GM19455 (cell line): Measurements from ENCODE around the gene VSIG1.

ENCODE experiments used
- ATAC-seq: cut with Tn5 transposase; IDR thresholded peaks from one replicate; pipeline ENCODE4 v1.9.1; 2021; ENCODE audit not compliant: unreplicated experiment

VSIG1 gene

DNA sequence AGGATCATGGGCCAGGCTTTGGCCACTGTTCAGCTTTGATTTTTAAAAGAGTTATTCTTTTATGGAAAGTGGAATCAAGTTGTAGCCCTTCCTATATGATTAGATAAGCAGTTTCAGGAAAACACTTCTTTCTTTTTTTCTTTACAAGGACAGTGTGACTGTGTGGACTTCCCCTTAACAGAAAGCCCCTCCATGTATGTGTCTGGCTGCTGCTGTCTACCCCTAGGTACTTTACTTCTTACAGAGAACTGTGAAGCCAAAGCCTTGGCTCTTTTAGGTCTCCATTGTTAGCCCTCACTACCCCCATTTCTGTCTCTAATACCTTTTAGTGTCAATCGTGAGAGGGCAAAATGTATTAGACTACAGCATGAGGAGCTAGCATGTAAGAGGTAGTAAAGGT is 19.1 kb downstream of the VSIG1 start:
- no peak for ATAC-seq

GRCh38 chrX:108064613-108065012 is 19.7 kb downstream of the VSIG1 start:
- ATAC-seq, result no peak

DNA sequence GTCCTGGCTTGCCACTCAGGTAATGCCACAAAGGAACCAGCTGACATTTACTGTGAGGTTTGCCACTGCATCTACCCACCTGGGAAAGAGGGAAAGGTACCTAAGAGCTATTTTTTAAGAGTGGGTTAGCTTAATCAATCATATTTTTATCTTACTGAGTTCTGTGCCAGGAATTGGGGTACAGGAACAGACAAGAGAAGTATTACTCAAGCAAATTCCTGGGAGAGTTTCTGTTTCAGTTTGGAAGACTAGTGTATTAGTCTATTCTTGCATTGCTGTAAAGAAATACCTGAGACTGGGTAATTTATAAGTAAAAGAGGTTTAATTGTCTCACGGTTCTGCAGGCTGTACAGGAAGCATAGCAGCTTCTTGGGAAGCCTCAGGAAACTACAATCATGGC is 23.3 kb downstream of the VSIG1 start:
- no peak for ATAC-seq

DNA sequence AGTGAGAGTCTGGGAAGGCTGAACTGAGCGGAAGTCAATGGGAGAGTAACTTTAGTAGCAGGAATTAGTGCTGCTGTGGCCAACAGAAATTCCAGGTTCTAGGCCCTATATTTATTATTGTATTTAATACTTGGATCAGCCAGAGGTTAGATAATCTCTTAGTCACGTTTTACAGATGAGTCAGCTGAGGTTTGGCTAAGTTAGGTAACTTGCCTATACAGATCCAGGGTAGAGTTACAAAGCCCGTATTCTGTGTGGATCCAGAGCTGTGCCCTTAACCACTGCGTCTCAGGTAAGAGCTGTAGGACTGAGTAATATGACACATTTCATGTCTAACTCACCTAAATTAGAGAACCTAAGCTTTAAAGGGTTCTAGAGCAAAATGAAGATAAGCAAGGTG is 26.0 kb downstream of the VSIG1 start:
- ATAC-seq, result no peak

DNA sequence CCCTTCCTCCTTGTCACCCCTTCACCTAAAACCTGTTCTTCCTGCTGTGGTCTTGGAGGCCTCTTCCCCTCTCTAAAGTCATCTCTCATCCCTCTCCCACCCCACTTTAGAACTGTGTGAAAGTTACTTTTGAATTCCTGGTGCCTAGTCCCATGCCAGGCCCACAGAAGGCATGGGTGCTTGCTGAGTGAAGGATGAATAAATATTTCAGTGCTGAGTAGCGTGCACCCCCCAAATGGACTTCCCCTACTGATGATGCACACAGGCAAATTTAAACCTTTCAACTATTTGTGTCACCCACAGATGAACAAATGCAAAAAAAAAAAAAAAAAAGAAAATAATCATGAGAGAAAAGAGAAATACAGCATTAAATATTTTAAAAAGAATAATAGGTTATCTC is 26.7 kb downstream of the VSIG1 start:
- no peak for ATAC-seq

GRCh38 chrX:108072746-108073145 is 27.9 kb downstream of the VSIG1 start:
- ATAC-seq, result no peak

DNA sequence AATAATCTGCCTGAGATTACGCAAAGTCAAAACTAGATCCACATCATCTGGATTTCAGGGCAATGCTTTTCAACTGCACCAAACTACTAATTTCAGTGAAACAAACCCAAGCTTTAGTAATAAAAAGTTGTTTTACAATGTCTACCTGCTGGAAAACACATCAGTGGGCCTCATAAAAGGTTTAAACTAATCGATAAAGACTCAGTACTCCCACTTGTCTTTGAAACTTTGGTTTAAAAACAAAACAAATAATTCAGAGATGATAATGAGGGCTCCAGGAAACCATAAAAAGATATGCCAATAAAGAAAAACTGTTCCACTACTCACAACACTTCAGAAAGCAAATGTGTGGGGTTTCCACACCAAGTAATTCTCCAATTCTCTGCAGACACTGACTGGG is 36.2 kb downstream of the VSIG1 start:
- no peak for ATAC-seq

DNA sequence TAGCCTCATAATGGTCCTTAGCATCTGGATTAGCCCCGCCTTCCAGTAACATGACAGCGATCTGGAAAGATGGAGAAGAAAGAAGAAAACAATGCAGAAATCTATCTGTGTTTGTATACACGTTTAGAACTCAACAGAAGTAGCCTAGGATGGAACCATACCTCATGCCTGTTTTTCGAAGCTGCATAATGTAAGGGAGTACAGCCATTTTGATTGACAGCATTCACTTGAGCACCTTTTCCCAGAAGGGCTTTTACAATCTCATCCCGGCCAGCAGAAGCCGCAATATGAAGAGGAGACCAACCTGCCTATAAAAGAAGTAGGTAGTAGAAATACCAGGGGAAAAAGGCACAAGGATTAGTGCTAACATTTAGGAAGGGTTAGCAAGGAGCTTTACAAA is 42.9 kb downstream of the VSIG1 start:
- no peak for ATAC-seq

DNA sequence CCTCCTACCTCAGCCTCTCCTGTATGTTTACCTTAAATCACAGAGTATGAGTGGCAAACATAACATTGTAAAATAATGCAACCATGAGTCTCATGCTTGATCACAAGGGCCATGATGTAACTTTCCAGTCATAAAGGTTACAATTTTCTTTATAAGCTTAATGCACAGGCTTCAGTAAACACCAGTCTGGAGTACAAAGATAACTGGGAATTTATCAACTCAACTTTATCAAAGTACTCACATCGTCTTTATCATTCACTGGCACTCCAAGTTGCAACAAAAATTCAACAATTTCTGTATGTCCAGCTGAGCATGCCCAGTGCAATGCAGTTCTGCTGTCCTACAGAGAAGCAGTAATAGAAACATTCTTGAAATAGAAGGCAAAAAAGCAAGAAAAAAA is 43.6 kb downstream of the VSIG1 start:
- ATAC-seq, result no peak

DNA sequence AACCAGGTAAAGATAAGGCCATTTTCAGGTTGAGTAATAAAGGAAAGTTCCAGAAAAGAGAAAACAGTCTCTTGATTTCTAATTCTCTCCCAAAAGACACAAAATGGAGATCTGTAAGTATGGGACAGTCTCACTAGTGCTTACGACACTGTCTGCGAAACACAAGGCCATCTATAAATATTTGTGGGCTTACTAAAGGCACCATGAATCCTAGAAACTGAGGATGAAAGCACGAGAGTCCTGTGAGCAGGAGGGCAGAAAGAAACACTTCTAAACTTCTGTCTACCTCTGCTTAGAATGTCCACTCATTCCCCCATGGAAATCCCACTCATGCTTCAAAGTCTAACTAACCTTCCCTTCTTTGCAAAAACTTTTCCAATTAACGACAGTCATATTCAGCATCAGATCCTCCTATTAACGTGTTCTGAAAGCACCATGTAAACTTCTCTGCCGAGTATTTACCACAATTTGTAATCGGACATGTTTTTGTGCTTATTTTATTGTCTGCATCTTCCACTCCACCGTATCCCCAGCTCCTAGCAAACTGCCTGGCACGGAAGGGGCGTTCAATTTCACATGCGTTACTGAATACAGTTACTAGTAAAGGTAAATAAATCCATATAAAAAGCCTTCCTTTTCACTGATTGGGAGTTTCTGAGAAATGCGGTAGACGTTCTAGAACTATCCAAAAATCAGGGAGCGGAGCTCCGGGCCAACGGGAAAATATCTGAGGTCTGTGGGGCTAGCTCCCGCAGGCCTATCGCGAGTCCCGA is 45.8 kb downstream of the VSIG1 start:
- peak; percentile 8 for ATAC-seq

DNA sequence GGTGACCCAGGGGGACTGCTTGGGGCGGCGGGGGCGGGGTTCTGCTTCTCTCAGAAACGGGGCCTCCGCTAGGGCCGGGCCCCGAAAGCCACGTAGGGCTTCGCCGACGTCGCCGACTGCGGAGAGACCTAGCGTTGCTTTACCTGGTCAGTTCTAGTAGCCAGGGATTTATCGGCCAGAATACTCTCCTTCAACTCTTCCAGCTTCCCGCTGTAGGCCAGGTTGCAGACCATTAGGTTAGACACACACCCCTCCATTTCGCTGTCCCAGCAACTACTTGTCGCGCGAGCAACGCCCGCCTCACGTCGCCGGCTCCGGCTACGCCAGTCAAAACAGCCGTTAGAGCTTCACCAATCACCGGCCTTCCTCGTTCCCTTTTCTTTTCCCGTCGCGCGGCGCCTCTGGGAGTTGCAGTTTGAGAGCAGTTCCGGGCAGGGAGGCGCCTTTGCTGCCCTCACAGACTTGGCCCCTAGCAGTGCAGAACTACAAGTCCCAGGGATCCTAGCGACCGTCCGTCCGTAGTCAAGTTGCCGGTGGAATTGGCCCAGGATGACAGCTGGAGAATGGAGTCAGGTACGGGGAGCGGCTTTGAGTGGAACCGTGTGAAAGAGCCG is 46.5 kb downstream of the VSIG1 start, which contains the start of the genes ATG4A and PSMD10:
TSS of gene ATG4A (plus strand) at position 515 of the 614 bp plus-strand sequence. CDS start at position 564, 49 bp downstream.
TSS of gene PSMD10 (minus strand) at position 279 of the 614 bp plus-strand sequence. CDS start at position 257, 22 bp downstream.
- ATAC-seq, result peak; percentile 95

- ATAC-seq, result peak; percentile 48
These were observed 47.0 kb downstream of the VSIG1 start for GRCh38 chrX:108091878-108092291.

- ATAC-seq, result no peak
These were observed 52.5 kb downstream of the VSIG1 start for GRCh38 chrX:108097380-108097779.

GRCh38 chrX:108105473-108105872 is 60.6 kb downstream of the VSIG1 start:
- ATAC-seq, result no peak

- no peak for ATAC-seq
These were observed 69.7 kb downstream of the VSIG1 start for GRCh38 chrX:108114541-108114940.

GRCh38 chrX:108117988-108118387 is 73.1 kb downstream of the VSIG1 start:
- no peak for ATAC-seq

DNA sequence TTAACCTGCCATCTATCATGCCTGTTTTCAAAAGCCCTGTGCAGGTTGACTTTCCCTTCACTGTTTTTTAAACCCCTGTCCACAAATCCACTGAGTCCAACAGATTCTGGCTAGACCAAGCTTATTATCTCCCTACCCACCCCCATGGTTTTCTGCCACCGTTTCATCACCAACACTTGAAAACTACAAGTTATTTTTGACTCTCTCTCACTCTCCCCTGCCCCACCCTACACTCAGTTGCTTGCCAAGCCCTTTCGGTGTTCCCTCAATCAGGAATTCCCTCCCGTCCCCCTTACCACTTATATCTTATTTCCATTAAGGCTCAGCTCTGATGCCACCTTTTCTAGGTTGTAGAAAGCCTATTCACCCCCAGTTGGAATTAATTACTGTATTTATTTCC is 76.4 kb downstream of the VSIG1 start:
- no peak for ATAC-seq

DNA sequence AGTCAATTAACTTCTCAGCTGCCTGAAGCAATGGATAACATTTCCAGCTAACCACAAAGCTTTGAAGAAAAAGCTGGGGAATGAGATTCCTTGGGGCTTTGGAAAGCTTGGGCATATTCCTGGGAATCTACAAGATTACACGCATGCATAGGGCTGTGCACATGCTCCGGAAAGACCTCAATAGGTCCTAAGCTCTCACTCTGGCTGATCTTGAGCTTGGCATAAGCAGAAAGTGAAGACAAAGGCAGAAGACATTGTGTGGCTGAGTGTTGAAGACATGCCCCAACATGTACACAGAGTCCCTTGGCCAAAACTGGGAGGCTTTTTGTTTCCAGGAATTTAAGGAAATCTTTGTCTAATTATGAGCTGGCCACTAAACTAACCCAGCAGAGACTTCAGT is 77.9 kb downstream of the VSIG1 start:
- ATAC-seq, result no peak

GRCh38 chrX:108123591-108124366 is 78.9 kb downstream of the VSIG1 start:
- no peak for ATAC-seq

DNA sequence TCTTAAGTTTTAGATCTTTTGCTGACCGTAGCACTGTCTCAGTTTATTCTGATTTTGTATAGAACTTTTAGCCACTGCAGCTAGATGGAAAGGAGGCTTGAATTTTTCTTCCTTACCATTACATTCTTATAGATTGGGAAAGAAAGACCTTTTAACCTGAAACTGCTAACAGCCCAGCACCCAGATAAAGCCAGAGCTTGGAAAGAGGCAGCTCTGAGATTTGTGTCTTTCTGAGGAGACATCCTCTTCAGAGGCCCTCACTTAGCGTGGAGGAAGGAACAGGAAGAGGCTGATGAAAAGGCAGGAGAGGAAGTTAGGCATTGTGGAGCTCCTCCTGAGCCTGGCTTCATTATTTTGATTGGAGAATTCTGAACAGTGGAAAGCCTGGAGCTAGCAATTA is 81.8 kb downstream of the VSIG1 start:
- ATAC-seq, result no peak

DNA sequence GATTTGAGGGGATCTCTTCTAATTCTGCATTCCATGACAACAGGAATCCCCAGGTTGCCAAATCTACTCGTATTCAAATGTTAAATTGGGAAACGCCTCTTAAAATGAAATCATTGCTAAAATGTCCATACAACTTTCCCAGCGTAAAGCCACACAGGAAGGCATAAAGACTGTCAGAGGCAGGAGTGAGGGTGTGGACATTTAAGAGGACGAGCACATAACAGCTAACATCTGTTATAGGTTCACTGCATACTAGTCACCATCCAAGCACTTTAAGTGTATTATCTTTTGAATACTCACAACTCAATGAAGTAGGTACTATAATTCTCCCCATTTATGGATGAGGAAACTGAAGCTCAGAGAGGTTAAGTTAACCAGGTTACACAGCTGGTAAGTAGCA is 82.3 kb downstream of the VSIG1 start:
- no peak for ATAC-seq
